ENCODE measurements around the gene LYRM4.

LYRM4 gene

DNA sequence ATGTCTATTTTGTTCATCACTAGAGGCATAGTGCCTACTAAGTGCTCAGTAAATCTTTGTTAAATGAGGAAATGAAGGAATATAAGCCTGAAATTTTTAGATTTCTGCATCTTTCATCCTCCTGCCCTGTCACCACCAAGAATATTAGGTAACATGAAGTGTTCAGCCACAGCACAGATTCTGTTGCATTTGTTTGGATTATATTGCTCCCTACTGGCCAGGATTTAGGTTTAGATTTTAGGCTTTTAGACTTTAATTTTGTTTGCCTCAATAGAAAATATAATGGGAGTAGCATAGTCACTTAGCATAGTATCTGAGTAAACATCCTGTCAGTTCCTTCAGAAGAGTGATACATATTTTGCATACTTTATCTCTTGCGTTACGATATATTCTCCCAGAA, 14.7 kb upstream of the LYRM4 start:
- H3K27me3 ChIP-seq (ENCODE audit: insufficient read depth, poor library complexity, severe bottlenecking), result no peaks in the 10 kb centered on the region
- DNase-seq (ENCODE audit: low read depth in 1 of 2, low spot score in 1 of 2), result no peak
- H3K27ac ChIP-seq (replicated peaks), result no peak overlapping the region
- no peak for TF ChIP-seq REST (IDR thresholded peaks at IDR 0.05; ENCODE audit: insufficient replicate concordance, low read depth)
- TF ChIP-seq GABPA (IDR thresholded peaks at IDR 0.05; ENCODE audit: low read depth), result no peak
- no peak for TF ChIP-seq SPI1 (IDR thresholded peaks at IDR 0.05; ENCODE audit: borderline replicate concordance, low read depth)
- TF ChIP-seq CTCF (IDR thresholded peaks at IDR 0.05; ENCODE audit: insufficient read depth, low read length), result no peak
- TF ChIP-seq POLR2AphosphoS5 (IDR thresholded peaks at IDR 0.05; ENCODE audit: low read depth), result no peak
- H3K4me3 ChIP-seq (replicated peaks; ENCODE audit: insufficient read depth, low read length), result no peak overlapping the region

DNA sequence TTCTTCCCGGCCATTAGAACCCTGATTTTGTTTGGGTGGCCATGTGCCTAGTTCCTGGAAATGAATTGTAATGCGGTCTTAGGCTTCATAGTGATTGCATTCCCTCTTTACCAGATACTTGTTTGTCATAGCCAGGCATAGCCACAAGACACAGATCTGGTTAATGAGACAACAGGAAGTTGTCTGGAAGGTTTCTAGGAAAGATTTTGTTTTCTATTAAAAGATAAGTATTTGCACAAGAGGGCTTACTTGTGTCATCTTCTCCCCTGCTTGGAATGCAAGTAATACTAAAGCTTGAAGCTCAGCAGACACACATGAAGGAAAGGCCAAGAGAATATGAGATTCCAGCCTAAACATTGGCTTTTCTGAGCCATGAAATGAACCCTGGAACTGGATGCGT, 13.5 kb upstream of the LYRM4 start:
- TF ChIP-seq CTCF (IDR thresholded peaks at IDR 0.05; ENCODE audit: insufficient read depth, low read length) (no peak), POLR2AphosphoS5 (IDR thresholded peaks at IDR 0.05; ENCODE audit: low read depth) (no peak), SPI1 (IDR thresholded peaks at IDR 0.05; ENCODE audit: borderline replicate concordance, low read depth) (no peak), GABPA (IDR thresholded peaks at IDR 0.05; ENCODE audit: low read depth) (no peak), REST (IDR thresholded peaks at IDR 0.05; ENCODE audit: insufficient replicate concordance, low read depth) (no peak)
- no peak for DNase-seq (ENCODE audit: low read depth in 1 of 2, low spot score in 1 of 2)
- H3K27me3 ChIP-seq (ENCODE audit: insufficient read depth, poor library complexity, severe bottlenecking), result no peaks in the 10 kb centered on the region
- H3K27ac ChIP-seq (replicated peaks), result no peak overlapping the region
- H3K4me3 ChIP-seq (replicated peaks; ENCODE audit: insufficient read depth, low read length), result no peak overlapping the region

DNA sequence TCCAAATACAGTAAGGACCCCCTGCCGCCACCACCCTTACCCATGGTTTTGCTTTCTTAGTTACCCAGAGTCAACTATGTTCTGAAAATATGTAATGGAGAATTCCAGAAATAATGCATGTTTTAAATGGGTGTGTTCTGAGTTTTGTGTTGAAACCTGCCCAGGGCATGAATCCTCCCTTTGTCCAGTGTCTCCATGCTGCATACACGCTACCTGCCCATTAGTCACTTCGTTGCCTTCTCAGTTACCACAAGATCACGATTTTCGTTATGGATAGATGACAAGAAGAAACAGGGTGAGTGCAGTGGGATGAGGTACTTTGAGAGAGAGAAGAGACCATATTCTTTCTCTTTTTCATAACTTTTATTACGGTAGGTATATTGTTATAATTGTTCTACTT, 11.2 kb upstream of the LYRM4 start:
- Histone ChIP-seq H3K4me3 (replicated peaks; ENCODE audit: insufficient read depth, low read length) (no peak overlapping the region), H3K27me3 (ENCODE audit: insufficient read depth, poor library complexity, severe bottlenecking) (no peaks in the 10 kb centered on the region), H3K27ac (replicated peaks) (no peak overlapping the region)
- DNase-seq (ENCODE audit: low read depth in 1 of 2, low spot score in 1 of 2), result no peak
- TF ChIP-seq REST (IDR thresholded peaks at IDR 0.05; ENCODE audit: insufficient replicate concordance, low read depth), result no peak
- no peak for TF ChIP-seq CTCF (IDR thresholded peaks at IDR 0.05; ENCODE audit: insufficient read depth, low read length)
- TF ChIP-seq SPI1 (IDR thresholded peaks at IDR 0.05; ENCODE audit: borderline replicate concordance, low read depth), result no peak
- no peak for TF ChIP-seq POLR2AphosphoS5 (IDR thresholded peaks at IDR 0.05; ENCODE audit: low read depth)
- no peak for TF ChIP-seq GABPA (IDR thresholded peaks at IDR 0.05; ENCODE audit: low read depth)
